HG02970 (cell line): ENCODE results near the gene TTLL1.
"Not testable (repeated sequence)": the region's sequence is repeated elsewhere in the genome, so short reads cannot be mapped to it uniquely, and the experiment has no call there.

Experiments
- ATAC-seq: cut with Tn5 transposase; IDR thresholded peaks from one replicate; pipeline ENCODE4 v1.9.1; 2021; ENCODE audit warnings: mild to moderate bottlenecking, moderate library complexity, moderate number of reproducible peaks; ENCODE audit not compliant: unreplicated experiment, low FRiP score

TTLL1 gene

DNA sequence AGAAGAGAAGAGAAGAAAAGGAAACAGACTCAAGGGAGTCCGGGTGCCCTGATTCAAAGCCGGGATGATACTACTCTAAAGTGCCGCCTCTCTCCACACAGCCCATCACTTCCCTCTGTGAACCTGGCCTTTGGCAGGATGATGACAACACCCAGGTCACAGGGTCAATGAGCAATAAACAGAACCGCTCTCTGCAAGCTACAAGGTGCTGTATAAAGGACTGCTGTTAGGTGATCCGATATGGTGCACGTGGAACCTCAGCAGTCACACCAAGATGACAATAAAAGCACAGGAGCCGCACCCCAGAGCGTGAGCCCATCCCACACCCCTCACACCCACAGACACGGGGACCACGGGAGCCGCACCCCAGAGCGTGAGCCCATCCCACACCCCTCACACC, 10.7 kb downstream of the TTLL1 start:
- ATAC-seq: no peak

DNA sequence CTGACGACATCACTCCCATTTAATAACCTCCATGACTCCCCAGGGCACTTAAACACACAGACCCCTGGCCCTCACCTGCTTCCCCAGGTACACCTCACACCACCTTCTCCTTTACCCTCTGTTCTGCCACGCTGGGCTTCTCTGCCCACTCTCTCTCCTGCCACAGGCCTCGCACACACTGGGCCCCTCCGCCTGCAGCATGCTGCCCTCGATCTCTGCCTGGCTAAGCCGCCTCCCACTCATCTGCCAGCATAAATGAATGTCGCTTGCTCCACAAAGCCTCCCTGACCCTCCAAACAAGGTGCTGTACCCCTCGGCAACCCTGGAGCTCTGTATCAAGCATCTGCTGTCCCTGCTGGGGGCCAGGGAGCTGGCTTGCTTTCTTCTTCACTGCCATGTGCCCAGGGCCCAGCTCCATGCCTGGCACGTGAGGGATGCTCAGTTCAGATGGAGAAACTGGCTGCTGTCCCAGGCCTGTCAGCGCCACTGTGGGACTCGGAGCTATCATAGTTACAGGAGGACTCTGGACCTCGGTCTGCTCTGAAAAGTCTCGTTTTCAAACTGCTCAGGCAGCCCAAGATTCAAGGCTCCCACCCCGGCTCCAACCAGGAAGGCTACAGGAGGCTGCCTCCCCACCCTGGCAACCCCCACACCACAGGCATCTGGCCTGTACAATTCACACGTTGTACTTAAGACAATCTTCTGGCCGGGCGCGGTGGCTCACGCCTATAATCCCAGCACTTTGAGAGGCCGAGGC, 11.9 kb downstream of the TTLL1 start:
- ATAC-seq: no peak

DNA sequence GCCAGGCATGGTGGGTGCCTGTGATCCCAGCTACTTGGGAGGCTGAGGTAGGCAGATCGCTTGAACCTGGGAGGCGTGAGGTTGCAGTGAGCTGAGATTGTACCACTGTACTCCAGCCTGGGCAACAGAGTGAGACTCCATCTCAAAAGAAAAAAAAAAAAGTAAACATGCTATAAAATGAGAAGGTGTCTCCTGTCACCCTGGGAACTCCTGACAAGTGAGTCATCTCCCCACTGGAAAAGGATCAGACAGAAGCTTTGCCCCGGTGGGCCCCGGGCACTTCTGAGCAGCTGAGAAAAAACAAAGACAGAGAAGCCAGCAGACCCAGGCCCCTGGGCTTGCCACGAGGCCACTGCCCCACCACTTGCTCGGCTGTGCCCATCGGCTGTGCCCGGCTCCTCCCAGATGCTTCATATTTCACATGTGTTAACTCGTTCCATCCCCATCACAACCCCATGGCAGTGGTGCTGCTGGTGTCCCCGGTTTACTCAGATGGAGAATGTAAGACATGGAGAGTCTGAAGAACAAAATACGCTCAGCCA, 22.3 kb downstream of the TTLL1 start:
- no peak for ATAC-seq

DNA sequence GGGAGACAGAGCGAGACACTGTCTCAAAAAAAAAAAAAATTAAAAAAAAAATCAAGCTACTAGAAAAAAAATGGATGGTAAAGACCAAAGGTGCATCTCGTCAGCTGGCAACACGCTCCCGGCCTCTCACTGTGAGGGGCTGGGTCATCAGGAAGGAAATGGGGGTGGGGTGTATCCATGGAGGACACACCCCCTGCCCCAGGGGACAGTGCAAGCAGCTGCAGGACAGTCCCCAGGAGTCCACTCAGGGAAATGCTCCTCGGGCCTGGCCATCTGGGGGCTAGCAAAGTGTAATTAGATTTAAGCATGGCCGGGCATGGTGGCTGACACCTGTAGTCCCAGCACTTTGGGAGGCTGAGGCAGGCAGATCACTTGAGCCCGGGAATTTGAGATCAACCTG, 23.1 kb downstream of the TTLL1 start:
- no peak for ATAC-seq

DNA sequence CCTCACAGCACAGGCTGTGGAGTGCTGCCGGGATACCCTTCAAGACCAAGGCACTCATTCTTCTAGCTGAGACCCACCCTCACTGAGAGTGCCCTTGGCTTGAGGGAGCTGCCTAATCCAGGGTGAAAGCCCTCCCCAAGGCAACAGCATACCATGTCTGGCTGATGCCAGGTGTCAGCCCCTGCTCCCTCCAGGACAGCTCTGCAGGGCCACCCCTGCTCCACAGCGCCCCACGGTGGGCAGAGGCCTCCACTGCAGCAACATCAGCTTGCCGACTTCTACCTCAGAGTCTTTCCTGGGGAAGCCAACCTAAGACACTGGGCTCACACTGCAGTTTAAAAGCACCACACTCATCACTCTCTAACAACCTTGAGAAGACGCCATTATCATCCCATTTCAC, 29.0 kb downstream of the TTLL1 start:
- no peak for ATAC-seq

DNA sequence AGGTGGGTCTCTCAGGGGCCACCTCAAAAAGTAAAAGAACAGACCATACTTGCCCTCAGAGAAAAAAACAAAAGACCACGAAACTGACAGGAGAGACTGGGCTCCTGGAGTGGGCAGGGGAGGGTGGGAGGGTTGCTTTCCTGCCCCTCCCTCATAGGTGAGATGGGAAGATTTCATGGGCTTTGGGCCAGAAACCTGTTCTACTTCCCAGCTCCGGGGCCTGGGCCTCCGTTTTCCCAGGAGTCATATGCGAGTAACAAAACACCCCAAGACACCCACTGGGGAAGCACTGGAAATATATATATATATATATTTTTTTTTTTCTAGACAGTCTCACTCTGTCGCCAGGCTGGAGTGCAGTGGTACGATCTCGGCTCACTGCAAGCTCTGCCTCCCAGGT, 31.6 kb downstream of the TTLL1 start:
- ATAC-seq: no peak

DNA sequence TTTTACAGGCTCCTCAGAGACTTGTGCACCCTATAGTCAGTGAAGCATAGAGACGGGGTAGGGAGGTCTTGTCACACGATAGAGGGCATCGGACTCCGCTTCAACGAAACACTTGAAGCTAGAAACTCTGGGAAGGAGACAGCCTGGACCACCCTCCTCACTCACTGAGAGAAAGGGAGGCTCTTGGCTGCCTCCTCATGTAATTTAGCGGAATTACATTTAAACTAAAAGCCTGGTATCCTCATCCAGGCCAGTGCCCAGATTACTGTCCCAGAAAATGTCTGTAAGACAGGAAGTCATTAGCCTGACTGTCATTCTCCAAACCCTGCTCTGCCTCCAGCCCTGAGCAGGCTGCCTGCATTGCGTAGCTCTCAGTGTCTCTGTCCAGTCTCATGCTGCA, 36.0 kb downstream of the TTLL1 start:
- no peak for ATAC-seq

DNA sequence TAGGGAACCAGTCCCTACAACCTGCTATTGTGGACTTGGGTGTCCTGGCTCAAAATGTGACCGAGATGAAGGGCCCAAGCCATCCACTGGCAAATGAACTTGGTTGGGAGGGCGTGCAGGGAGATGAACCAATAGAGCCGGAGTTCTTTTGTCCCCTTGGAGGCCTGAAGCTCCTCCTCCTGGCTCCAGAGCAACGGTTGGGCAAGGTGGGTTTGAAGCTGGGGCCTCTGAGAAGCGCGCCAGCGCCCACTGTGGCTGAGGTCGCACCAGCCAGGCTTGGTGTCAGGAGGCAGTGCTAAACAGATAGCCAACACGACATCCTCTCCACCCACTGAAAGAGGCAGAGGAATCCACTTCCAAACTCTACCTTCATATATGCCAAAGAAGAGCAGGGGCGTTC, 38.2 kb downstream of the TTLL1 start:
- no peak for ATAC-seq

DNA sequence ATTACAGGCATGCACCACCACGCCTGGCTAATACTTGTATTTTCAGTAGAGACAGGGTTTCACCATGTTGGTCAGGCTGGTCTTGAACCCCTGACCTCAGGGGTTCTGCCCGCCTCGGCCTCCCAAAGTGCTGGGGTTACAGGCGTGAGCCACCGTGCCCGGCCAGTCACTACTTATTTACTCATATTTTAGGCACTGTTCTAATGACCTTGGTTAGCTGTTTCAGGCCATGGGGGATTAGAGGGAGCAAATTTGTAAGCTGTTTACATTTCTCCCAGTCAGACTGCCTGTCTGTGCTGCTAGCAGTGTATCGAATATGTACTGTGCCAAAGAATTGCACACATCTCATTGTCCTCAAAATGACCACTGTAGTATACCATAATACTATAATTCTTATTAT, 41.6 kb downstream of the TTLL1 start:
- no peak for ATAC-seq

DNA sequence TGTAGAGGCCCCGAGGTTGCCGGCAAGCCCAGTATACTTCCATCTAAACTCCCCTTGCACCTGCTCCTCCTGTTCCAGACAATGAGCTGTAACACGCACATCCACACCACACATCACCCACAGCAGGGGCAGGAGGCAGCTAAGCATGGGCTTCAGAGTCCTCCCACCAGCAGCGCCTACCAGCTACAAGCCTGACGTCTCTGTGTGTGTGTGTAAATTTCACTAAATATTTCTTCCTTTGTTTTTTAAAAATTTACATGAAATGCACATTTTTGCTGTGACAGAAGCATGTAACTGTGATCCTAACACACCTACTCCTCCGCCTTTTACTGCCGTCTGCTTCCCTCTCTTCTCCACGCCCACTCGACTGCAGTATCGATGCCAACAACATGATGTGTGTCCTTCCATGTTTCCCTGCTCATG, 44.9 kb downstream of the TTLL1 start:
- ATAC-seq: no peak

DNA sequence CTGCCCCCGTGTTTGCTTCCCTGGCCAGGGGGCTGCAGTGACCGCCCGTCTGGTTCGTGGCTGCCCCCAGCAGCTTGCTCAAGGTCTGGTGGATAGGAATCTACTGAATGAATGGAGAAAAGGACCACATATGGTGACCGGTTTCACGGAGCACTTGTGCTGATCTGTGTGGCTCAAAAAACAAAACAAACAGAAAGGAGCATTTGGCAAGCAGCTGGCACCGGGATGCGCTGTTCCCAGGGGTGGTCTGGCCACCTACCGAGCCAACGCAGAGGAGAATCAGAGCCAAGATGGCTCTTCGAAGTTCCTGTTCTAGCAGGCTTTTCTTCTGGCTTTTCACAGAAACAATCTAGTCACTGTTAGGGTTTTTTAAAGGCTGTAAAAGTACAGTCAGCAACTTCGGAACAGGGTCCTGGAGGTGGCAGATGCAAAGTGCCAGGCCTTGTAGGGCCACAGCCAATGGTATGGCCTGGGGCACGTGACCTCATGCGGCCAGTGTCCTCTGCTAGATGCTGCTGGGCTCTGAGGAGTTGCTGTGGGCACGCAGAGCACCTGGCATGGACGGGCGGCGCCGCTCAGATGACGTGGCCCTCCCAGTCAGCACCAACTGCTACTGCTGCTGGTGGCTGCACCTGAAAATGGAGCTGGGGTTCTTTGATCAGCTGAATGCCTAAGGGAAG, 47.0 kb downstream of the TTLL1 start:
- no peak for ATAC-seq

DNA sequence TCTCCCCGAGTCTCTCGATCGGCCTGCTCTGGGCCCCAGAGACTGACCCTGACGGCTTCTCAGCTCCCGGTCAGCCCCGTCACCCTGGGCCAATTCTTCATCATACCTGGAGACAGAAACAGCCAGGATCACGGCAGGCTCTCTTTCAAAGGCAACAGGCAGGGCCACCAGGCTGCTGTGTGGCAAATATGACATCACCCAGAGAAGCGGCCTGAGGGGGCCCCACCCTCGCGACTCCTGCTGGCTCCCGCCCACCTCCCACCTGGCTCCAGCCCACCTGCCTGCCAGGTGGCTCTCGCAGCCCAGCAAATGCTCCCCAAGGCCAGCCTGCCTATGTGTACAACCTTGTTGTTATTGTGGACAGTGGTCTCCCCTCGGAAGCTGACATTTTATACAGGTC, 49.4 kb downstream of the TTLL1 start:
- ATAC-seq: no peak

DNA sequence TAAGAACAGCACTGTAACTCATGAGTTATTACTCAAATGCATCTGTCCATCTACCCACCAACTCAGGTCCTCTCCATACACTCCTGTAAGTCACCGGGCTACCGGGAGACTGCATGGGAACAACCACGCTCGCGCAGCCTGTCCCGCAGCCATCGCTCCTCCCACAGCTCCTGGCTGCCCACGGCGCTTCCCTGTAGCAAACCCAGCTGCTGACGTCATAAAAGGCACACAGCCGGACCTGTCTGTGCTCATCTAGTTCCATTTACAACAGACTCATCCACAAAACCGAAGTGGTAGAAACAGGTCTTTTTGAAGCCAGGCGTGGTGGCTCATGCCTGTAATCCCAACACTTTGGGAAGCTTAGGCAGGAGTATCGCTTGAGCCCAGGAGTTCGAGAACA, 50.9 kb downstream of the TTLL1 start:
- no peak for ATAC-seq

DNA sequence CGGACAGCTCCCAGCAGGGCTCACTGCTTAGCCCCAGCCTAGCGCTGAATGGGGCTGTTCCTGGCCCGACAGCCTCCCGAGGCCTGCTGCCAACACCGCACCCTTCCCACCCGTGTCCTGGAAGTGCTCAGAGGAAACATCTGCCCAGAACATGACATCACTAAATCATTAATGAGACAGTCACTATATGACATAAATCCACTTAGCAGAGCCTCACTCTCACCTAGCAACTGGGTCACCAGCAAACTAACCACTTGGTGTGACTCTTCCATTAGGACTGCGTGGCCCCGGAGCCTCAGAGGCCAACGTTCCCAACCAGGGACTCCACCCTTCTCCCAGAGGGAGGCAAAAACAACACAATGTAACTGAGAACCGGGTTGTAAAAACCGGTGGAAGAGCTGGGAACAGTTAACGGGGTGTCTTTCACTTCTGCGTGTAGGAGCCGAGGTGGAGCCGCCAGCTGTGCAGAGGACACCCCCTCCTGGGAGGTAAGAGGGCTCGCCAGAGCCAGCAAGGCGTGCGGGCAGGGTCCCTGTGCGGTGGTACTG, 52.8 kb downstream of the TTLL1 start:
- ATAC-seq: no peak

DNA sequence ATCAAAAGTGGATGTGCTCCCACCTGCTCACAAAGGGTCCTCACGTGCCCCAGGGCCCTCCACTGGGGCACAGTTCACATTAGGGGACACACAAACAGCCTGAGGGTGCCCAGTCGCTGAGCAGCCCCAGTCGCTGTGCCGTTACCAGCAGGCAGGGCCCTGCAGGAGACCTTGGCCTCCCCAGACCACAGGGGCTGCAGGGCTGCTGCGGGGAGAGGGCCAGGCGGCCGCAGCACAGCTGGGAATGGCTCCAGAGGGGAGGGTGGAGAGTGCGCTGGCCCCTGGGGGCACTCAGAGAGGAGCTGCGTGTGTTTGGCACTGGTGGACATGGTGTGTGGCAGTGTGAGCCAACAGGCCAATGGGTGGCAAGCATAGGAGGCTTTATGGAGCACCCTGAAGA, 53.9 kb downstream of the TTLL1 start:
- ATAC-seq: no peak

DNA sequence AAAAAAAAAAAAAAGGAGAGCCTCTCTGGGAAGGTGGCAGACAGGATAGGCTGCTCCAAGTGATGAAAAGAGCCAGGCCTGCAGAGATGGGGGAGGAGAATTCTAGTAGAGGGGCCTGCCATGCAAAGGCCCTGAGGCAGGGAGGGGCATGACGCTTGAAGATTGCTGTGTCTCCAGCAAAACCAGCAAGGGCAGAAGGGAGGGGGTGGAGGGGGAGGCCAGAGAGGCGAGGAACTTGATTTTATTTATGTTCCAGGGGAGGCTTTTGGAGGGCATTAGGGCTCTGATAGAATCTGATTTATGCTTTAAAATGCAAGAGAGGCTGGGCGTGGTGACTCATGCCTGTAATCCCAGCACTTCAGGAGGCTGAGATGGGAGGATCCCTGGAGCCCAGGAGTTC, 57.6 kb downstream of the TTLL1 start:
- ATAC-seq: no peak

DNA sequence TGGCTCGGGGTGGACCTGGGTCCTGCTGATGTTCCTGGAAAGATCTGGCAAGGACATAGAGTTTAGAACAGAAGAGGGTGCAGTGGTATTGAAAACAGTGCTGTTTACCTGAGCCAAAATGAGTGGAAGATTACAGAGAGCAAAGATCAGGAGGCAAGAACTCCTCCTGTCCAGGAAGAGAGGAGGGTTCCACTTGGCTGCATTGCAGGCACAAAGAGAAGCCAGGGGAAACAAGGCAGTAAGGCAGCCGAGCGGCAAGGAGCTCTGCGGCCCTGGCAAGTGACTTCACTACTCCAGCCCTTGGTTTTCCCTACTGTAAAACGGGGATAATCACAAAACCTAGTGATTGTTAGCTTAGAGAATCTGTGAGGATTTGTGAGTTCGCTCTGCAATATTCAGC, 70.6 kb downstream of the TTLL1 start:
- ATAC-seq: no peak

DNA sequence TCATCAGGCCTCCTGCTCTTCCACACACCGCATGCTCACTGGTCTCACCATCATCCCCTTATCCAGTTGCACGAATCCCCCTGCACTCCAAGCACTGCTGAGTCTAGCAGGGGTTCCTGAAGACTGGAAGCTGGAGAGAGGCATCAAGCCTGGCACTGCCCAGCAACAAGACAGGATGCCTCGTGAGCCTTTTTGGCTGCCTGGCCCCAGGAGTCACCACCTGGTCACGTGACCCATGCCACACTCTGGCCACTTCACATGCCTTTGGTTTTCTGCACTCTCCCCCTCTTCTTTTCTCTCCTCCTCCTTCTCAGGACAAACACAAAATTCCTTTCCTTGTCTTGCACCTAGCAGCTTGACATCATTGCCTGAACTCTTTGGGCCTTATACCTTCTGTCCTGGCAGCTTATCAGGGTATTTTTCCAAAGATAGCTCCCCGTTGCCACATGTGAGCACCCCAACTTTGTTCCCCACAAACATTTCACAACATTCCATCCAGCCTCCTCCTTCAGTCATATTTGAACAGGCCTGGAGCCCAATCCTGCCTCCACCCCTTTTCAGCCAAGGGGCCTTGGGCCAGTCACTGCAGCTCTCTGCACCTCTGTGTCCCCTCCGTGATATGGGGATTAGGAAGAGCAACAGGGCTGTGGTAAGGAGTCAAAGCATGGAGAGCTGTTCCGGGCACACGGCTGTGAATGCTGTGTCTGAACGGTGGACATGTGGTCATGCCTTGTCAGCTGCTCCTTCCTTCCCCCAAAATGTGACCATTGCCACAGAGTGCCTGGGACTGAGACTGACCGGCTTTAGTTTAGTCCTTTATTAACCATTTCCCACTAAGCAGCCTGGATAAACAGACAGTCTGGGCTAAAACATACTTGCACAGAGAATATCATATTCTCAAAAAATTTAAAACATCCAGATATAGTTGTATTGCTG, 71.4 kb downstream of the TTLL1 start:
- no peak for ATAC-seq

DNA sequence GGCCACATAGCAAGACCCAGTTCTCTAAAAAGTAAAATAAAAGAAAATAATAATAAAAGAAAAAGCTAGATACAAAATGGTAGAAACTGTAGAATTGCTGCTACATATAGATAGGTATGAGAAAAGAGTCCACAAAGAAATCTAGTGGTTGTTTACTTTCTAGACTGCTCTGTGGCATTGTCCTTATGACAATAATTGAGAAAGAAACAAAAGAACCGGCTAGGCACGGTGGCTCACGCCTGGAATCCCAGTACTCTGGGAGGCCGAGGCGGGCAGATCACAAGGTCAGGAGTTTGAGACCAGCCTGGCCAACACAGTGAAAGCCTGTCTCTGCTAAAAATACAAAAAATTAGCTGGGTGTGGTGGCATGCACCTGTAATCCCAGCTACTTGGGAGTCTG, 73.0 kb downstream of the TTLL1 start:
- ATAC-seq: not testable (repeated sequence)

DNA sequence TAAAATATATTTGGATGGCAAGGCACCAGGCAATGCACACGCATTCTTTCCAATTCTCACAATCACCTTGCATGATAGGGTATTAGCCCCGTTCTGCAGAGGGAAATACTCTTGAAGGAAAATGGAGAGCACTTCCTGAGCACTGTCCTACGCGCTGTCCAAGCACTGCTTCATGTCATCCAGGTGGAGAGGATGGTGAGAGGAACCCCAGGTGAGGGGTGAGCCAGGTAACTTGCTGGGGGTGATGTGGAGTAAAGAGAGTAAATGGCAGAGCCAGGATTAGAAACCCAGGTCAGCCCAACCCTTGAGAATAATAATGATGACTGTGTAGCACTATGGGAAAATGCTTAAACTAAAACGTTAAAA, 73.5 kb downstream of the TTLL1 start:
- ATAC-seq: no peak
